Measurements from ENCODE around the gene GRM1. TPM values are rescaled to one million over a fixed set of nuclear protein-coding genes. Genes with fewer than 3 reads are reported as not detected.

Gene GRM1
- total and polyA plus RNA-seq, 2 donors: 0.01 to 0.16 TPM

DNA sequence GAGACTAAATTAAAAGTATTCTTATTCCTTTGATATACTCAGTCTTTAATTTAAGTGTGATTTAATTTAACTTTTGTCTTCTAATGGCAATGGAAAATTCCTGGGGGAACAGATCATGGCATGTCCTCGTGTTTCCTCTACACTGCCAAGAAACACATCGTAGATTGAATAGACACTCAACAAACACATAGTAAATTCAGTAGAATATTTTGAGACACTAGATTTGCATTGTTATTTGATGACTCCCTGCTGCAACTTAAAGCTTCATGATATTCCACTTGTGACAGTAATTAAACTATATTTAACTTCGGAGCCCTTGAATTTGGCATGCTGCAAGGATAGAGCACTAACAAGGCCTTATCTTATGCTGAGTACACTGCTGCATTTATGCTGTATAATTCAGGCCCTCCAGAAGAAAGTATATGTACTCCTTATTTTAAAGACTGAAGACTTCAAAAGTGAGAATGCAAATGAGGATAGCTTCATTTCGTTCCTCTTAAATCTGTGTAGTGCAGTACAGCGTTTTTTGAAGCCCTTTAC lies 84.3 kb downstream of the GRM1 start:
- Histone ChIP-seq H3K4me1 (ENCODE audit: insufficient read depth) (no peaks in the 10 kb centered on the region), H3K27ac (ENCODE audit: low read depth) (no peak overlapping the region), H3K36me3 (ENCODE audit: insufficient read depth) (no peaks in the 10 kb centered on the region), H3K4me3 (ENCODE audit: low read depth, low read length) (no peak overlapping the region)
- DNase-seq (ENCODE audit: extremely low spot score): no peak
- 62% methylated on average over 5 of the region's 5 CpGs for WGBS

DNA sequence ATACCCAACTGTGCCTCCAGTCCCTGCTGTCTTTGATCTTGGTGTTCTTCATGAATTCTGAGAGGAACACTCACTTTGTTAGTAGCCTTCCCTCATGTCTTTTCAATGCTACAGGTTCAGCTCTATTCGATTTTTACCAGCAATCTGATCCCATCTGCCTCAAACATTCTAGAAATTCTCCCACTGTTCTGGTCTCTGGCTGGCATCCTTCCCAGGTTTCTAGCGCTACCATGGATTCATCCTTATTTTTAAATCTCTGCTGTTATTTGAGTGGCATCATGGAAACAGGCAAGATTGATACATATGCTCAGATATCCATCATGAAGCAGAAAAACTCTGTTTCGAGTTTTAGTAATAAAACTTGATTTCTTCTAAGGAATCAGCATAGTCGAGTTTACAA lies 94.8 kb downstream of the GRM1 start:
- WGBS: 73% methylated on average over 4 of the region's 4 CpGs
- no peak overlapping the region for H3K4me3 ChIP-seq (ENCODE audit: low read depth, low read length)
- no peak for DNase-seq (ENCODE audit: extremely low spot score)
- H3K4me1 ChIP-seq (ENCODE audit: insufficient read depth): no peaks in the 10 kb centered on the region
- H3K27ac ChIP-seq (ENCODE audit: low read depth): no peak overlapping the region
- H3K36me3 ChIP-seq (ENCODE audit: insufficient read depth): no peaks in the 10 kb centered on the region

DNA sequence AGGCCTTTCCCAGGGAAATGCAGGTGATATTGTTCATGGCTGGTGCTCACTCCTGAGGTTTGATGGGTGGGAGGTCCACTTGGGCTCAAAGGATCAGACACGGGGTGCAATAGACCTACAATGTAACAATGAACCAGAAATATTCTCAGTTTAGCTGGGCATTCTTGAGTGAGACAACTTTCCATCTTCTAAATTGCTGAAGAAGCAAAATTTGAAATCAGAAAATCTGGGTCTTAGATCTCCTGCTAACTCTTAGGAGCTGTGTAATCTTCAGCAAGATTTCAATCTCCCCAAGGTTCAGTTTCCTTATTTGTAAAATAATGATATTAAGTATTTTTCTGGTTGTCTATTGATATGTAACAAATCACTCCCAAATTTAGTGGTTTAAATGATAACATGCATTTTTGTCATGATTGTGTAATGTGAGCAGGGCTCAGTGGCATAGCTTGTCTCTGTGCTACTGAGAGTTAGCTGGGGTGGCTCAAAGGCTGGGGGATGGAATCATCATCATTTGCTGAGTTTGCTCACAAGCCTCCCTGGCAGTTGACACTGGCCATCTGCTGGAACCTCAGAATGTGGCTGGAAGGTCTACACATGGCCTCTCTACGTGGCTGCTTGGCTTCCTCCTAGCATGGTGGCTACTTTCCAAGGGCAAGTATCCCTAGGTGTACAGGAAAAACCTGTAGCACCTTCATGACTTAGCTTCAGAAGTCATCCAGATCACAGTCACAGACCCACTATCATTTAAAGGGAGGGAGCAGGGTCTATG lies 98.8 kb downstream of the GRM1 start:
- Histone ChIP-seq H3K4me1 (ENCODE audit: insufficient read depth) (no peaks in the 10 kb centered on the region), H3K27ac (ENCODE audit: low read depth) (no peak overlapping the region), H3K4me3 (ENCODE audit: low read depth, low read length) (no peak overlapping the region), H3K36me3 (ENCODE audit: insufficient read depth) (no peaks in the 10 kb centered on the region)
- no peak for DNase-seq (ENCODE audit: extremely low spot score)
- WGBS: 72% methylated on average over 2 of the region's 2 CpGs

DNA sequence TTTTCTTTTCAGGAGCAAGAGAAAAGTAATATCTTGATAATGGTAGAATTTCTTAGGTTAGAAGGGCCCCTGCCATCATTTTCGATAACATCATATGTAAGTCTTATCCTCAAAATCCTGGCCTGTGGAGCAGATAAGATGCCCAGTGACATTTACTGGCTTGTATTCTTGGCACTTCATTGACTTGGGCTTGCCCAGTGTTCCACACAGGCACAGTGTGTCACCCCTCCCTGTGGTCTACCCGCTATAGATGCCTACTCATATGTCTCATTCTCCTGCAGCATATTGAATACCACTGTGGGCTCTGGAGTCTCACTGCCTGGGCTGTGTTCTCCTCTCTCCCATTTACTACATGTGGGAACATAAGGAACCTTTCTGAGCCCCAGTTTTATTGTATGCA lies 105.0 kb downstream of the GRM1 start:
- no peaks in the 10 kb centered on the region for H3K4me1 ChIP-seq (ENCODE audit: insufficient read depth)
- H3K27ac ChIP-seq (ENCODE audit: low read depth): no peak overlapping the region
- no peaks in the 10 kb centered on the region for H3K36me3 ChIP-seq (ENCODE audit: insufficient read depth)
- WGBS: 73% methylated on average over 2 of the region's 2 CpGs
- H3K4me3 ChIP-seq (ENCODE audit: low read depth, low read length): no peak overlapping the region
- no peak for DNase-seq (ENCODE audit: extremely low spot score)

GRCh38 chr6:146135167-146135566 lies 106.3 kb downstream of the GRM1 start:
- WGBS: 79% methylated on average over 2 of the region's 2 CpGs
- DNase-seq (ENCODE audit: extremely low spot score): no peak
- Histone ChIP-seq H3K27ac (ENCODE audit: low read depth) (no peak overlapping the region), H3K4me3 (ENCODE audit: low read depth, low read length) (no peak overlapping the region), H3K4me1 (ENCODE audit: insufficient read depth) (no peaks in the 10 kb centered on the region), H3K36me3 (ENCODE audit: insufficient read depth) (no peaks in the 10 kb centered on the region)

DNA sequence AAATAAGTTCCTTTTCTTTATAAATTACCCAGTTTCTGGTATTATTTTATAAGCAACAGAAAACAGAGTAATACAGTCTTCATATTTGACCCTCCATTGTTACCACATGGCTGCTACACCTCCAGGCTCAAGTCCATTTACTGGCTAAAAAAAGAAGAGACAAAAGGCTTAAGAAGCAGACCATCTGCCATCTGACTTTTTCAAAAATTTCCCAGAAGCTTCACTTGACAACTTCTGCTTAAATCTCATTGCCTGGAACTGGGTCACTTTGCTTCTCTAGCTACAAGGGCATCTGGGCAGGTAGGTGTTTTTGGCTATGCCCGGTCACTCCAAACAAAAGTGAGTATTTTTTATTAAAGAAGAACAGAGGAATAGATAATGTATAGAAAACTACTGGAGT lies 118.0 kb downstream of the GRM1 start:
- Histone ChIP-seq H3K36me3 (ENCODE audit: insufficient read depth) (no peaks in the 10 kb centered on the region), H3K4me1 (ENCODE audit: insufficient read depth) (no peaks in the 10 kb centered on the region), H3K4me3 (ENCODE audit: low read depth, low read length) (no peak overlapping the region), H3K27ac (ENCODE audit: low read depth) (no peak overlapping the region)
- no peak for DNase-seq (ENCODE audit: extremely low spot score)
- 88% methylated on average over 1 of the region's 1 CpG for WGBS

DNA sequence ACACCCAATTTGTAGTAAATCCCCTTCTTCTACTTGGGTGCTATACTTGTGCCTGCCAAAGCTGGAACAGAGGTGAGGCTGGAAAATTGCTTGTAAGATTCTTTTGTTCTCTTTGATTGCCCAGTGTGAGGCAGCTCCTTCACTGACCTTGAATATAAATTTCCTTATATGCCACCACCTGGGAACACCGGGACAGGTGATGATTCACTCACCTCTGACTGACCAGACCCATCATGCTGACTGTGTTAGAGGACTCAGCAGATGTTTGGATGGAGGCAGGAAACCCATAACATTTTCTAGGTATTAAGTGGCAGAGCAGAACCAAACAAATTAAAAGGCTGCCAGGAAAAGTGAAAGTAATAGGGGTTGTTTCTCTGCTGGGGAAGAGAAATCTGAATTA lies 120.9 kb downstream of the GRM1 start:
- no peaks in the 10 kb centered on the region for H3K36me3 ChIP-seq (ENCODE audit: insufficient read depth)
- WGBS: 59% methylated on average over 1 of the region's 1 CpG
- H3K4me3 ChIP-seq (ENCODE audit: low read depth, low read length): no peak overlapping the region
- DNase-seq (ENCODE audit: extremely low spot score): no peak
- H3K27ac ChIP-seq (ENCODE audit: low read depth): no peak overlapping the region
- no peaks in the 10 kb centered on the region for H3K4me1 ChIP-seq (ENCODE audit: insufficient read depth)

GRCh38 chr6:146153040-146153758 lies 124.3 kb downstream of the GRM1 start:
- no peak for DNase-seq (ENCODE audit: extremely low spot score)
- Histone ChIP-seq H3K4me1 (ENCODE audit: insufficient read depth) (no peaks in the 10 kb centered on the region), H3K27ac (ENCODE audit: low read depth) (no peak overlapping the region), H3K4me3 (ENCODE audit: low read depth, low read length) (no peak overlapping the region), H3K36me3 (ENCODE audit: insufficient read depth) (no peaks in the 10 kb centered on the region)
- WGBS: 79% methylated on average over 4 of the region's 4 CpGs

DNA sequence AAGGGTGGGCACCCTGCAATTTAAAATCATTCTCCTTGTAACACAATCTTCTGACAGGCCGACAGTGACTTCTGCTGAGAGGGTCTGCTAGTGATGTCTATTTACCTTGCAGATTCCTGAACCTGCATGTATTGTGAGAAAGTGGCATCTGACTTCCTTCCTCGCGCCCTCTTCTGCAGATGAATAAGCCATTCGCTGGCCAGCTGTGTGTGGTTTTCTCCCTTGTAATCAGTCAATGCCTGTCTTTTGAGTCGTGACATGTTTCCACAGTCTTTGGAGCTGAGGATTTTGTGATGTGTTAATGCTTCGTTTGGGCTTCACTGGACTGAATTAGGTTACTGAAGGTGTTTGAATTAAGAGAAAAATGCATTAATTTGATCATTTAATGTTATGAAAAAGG lies 125.3 kb downstream of the GRM1 start:
- DNase-seq (ENCODE audit: extremely low spot score): no peak
- Histone ChIP-seq H3K4me1 (ENCODE audit: insufficient read depth) (no peaks in the 10 kb centered on the region), H3K4me3 (ENCODE audit: low read depth, low read length) (no peak overlapping the region), H3K36me3 (ENCODE audit: insufficient read depth) (no peaks in the 10 kb centered on the region), H3K27ac (ENCODE audit: low read depth) (no peak overlapping the region)
- 36% methylated on average over 6 of the region's 6 CpGs for WGBS

DNA sequence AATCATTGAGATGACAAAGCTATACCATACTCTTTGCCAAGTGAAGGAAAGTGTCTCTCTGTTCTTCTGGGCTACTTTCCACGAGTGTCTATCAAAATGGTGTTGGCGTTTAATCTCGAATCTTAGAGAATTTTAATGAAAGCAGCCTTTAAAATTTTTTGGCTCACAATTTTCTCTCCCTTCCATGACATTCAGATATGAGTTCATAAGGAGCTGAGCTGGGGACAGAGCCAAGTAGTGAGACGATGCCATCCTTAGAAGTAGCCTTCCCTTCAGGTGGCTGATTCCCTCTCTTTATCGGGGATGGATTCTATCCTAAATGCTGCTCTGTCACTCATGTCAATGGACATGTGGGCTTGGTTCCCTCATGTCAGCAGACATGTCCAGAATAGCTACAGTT lies 132.8 kb downstream of the GRM1 start:
- no peaks in the 10 kb centered on the region for H3K36me3 ChIP-seq (ENCODE audit: insufficient read depth)
- DNase-seq (ENCODE audit: extremely low spot score): no peak
- H3K4me1 ChIP-seq (ENCODE audit: insufficient read depth): no peaks in the 10 kb centered on the region
- no peak overlapping the region for H3K4me3 ChIP-seq (ENCODE audit: low read depth, low read length)
- no peak overlapping the region for H3K27ac ChIP-seq (ENCODE audit: low read depth)
- 73% methylated on average over 5 of the region's 5 CpGs for WGBS

GRCh38 chr6:146169872-146170271 lies 141.0 kb downstream of the GRM1 start:
- H3K36me3 ChIP-seq (ENCODE audit: insufficient read depth): no peaks in the 10 kb centered on the region
- no peak for DNase-seq (ENCODE audit: extremely low spot score)
- no peak overlapping the region for H3K27ac ChIP-seq (ENCODE audit: low read depth)
- no peaks in the 10 kb centered on the region for H3K4me1 ChIP-seq (ENCODE audit: insufficient read depth)
- 53% methylated on average over 1 of the region's 1 CpG for WGBS
- H3K4me3 ChIP-seq (ENCODE audit: low read depth, low read length): no peak overlapping the region

DNA sequence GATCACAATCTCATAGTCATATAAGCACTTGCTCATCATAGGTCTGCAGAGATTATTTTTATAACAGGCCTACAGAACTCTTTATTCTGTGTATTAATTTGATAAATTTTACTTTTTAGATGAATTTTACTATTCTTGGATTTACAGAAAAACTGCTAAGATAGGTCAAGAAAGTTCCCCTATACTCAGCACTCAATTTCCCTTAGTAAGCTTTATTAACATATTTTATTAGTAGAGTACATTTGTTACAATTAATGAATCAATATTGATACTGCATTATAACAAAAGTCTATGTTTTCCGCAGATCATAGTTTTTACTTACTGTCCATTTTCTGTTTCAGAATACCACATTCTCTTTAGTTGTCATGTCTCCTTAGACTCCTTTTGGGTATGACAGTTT lies 148.9 kb downstream of the GRM1 start:
- Histone ChIP-seq H3K27ac (ENCODE audit: low read depth) (no peak overlapping the region), H3K4me3 (ENCODE audit: low read depth, low read length) (no peak overlapping the region), H3K4me1 (ENCODE audit: insufficient read depth) (no peaks in the 10 kb centered on the region), H3K36me3 (ENCODE audit: insufficient read depth) (no peaks in the 10 kb centered on the region)
- no peak for DNase-seq (ENCODE audit: extremely low spot score)
- WGBS: 96% methylated on average over 1 of the region's 1 CpG

- WGBS: 26% methylated on average over 1 of the region's 1 CpG
- Histone ChIP-seq H3K4me1 (ENCODE audit: insufficient read depth) (no peaks in the 10 kb centered on the region), H3K4me3 (ENCODE audit: low read depth, low read length) (no peak overlapping the region), H3K36me3 (ENCODE audit: insufficient read depth) (no peaks in the 10 kb centered on the region), H3K27ac (ENCODE audit: low read depth) (no peak overlapping the region)
- DNase-seq (ENCODE audit: extremely low spot score): no peak
Observed at GRCh38 chr6:146183831-146184230, 155.0 kb downstream of the GRM1 start.

DNA sequence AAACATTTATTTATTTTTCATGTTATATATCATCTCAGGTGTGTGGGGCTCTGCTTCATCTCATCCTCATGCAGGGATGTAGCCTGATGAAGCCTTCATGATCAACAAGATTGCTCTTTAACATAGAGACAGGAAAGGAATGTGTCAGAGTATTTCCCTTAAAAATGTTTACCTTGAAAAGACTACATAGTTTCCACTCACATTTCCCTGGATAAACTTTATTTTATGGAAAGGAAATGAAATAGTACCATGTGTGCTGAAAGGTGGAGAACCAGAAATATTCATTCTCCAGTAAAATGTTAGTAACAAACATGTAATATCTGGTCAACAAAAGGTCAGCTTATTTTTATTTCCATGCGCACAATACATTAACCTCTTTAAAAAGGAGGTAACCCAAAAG lies 155.8 kb downstream of the GRM1 start:
- Histone ChIP-seq H3K27ac (ENCODE audit: low read depth) (no peak overlapping the region), H3K4me1 (ENCODE audit: insufficient read depth) (no peaks in the 10 kb centered on the region)
- 96% methylated on average over 1 of the region's 1 CpG for whole genome bisulfite sequencing

More for the DNA sequence above, 155.8 kb downstream of the GRM1 start:
- H3K36me3 ChIP-seq (ENCODE audit: insufficient read depth): no peaks in the 10 kb centered on the region
- H3K4me3 ChIP-seq (ENCODE audit: low read depth, low read length): no peak overlapping the region
- DNase-seq (ENCODE audit: extremely low spot score): no peak

All from urinary bladder (tissue), 4 donors.